Natural killer cell (primary cell): Measurements from ENCODE around the gene TBC1D7. TPM values are rescaled to one million over a fixed set of nuclear protein-coding genes. Genes with fewer than 3 reads are reported as not detected.

Experiments
- ATAC-seq, 3 donors: fragments of 150-1000 bp in 2 of 3; fragments of 200-7000 bp in 1 of 3; cut with Tn5 transposase; 1 replicate in 1 of 3; 2 replicates in 2 of 3; pipeline ENCODE4 v1.10.0; 2021; ENCODE audit warnings: mild to moderate bottlenecking in 2 of 3, moderate library complexity in 2 of 3
- DNase-seq, 2 donors: peaks; one replicate each; pipeline versions ENCODE4 v3.0.0 to v3.0.0-alpha.2; 2013 to 2021; ENCODE audit warnings: mixed read lengths in 1 of 2
- H3K27ac ChIP-seq: one replicate; pipeline ENCODE4 v1.5.1; 2013; ENCODE audit warnings: mild to moderate bottlenecking, low read length
- H3K27me3 ChIP-seq: one replicate; pipeline ENCODE4 v1.6.1; 2013; ENCODE audit warnings: low read length; ENCODE audit not compliant: control insufficient read depth, insufficient read depth
- H3K36me3 ChIP-seq: one replicate; pipeline ENCODE4 v1.6.1; 2013; ENCODE audit warnings: low read length; ENCODE audit not compliant: control insufficient read depth, insufficient read depth
- H3K4me1 ChIP-seq: one replicate; pipeline ENCODE4 v1.6.1; 2013; ENCODE audit warnings: low read length; ENCODE audit not compliant: control insufficient read depth, insufficient read depth
- H3K4me3 ChIP-seq: one replicate; pipeline ENCODE4 v1.5.1; 2013; ENCODE audit warnings: low read length
- H3K9me3 ChIP-seq: one replicate; pipeline ENCODE4 v1.6.1; 2013; ENCODE audit warnings: low read length; ENCODE audit not compliant: control insufficient read depth, insufficient read depth
- H3K27ac Mint-ChIP-seq, 2 donors: one replicate each; pipeline ENCODE4 v1.8.0; 2022; ENCODE audit warnings: mild to moderate bottlenecking in 2 of 2, mixed read lengths in 2 of 2, moderate library complexity in 1 of 2
- H3K27me3 Mint-ChIP-seq, 2 donors: one replicate each; pipeline ENCODE4 v1.8.0; 2022; ENCODE audit warnings: low read depth in 2 of 2, mixed read lengths in 2 of 2
- H3K36me3 Mint-ChIP-seq: one replicate; pipeline ENCODE4 v1.8.0; 2022; ENCODE audit warnings: mixed read lengths
- H3K4me1 Mint-ChIP-seq, 2 donors: one replicate each; pipeline ENCODE4 v1.8.0; 2022; ENCODE audit warnings: mixed read lengths in 2 of 2
- H3K4me3 Mint-ChIP-seq: one replicate; pipeline ENCODE4 v1.8.0; 2022; ENCODE audit warnings: mild to moderate bottlenecking, moderate library complexity, mixed read lengths
- H3K9me3 Mint-ChIP-seq, 2 donors: one replicate each; pipeline ENCODE4 v1.8.0; 2022; ENCODE audit warnings: mixed read lengths in 2 of 2
- WGBS: methylation state at CpG from one replicate; pipeline ENCODE4 v1.1.7; 2013; ENCODE audit warnings: missing lambda C conversion rate; ENCODE audit not compliant: insufficient coverage; 5-methylcytosine and 5-hydroxymethylcytosine counted together
- intact Hi-C: fragments of 100-400 bp; cut with micrococcal nuclease; formaldehyde crosslinking; loops from one replicate; pipeline ENCODE4 v1.14.2; 2022
- total RNA-seq, 4 donors: library from RNA; stranded (reverse); fragments of 120-200 nt in 1 of 4; gene quantifications; one replicate each; pipeline versions ENCODE4 v1.2.3 to v1.2.4, GENCODE V29; 2013 to 2022
- TF ChIP-seq, protein P1 (sequence below): fragments of 200-600 bp; IDR thresholded peaks from one replicate; pipeline ENCODE4 v1.8.0; 2022; ENCODE audit warnings: antibody characterized with exemption

The TBC1D7 gene
- total RNA-seq, 3 donors from 2014 or later (not counting 1 experiment from before 2014, with no cell fraction given) = 20.1 to 29.7 (median 24.3) TPM

- H3K9me3 Mint-ChIP-seq = no peaks in the 10 kb centered on the region
- intact Hi-C loops = no loop called here
- no peak overlapping the region for H3K4me3 Mint-ChIP-seq
- Histone ChIP-seq H3K36me3 (no peaks in the 10 kb centered on the region), H3K4me1 (peaks cover 26% of the 10 kb centered on the region), H3K27me3 (no peaks in the 10 kb centered on the region), H3K4me3 (no peak overlapping the region), H3K27ac (no peak overlapping the region), H3K9me3 (no peaks in the 10 kb centered on the region)
- H3K27me3 Mint-ChIP-seq = no peaks in the 10 kb centered on the region
- H3K4me1 Mint-ChIP-seq = peaks cover 38 to 39% of the 10 kb centered on the region in 2 donors
- DNase-seq = no peak
- no peaks in the 10 kb centered on the region for H3K36me3 Mint-ChIP-seq
- no peak overlapping the region for H3K27ac Mint-ChIP-seq
- 100% methylated on average over 3 of the region's 9 CpGs for WGBS
- ATAC-seq = no peak
- TF ChIP-seq, protein P1, sequence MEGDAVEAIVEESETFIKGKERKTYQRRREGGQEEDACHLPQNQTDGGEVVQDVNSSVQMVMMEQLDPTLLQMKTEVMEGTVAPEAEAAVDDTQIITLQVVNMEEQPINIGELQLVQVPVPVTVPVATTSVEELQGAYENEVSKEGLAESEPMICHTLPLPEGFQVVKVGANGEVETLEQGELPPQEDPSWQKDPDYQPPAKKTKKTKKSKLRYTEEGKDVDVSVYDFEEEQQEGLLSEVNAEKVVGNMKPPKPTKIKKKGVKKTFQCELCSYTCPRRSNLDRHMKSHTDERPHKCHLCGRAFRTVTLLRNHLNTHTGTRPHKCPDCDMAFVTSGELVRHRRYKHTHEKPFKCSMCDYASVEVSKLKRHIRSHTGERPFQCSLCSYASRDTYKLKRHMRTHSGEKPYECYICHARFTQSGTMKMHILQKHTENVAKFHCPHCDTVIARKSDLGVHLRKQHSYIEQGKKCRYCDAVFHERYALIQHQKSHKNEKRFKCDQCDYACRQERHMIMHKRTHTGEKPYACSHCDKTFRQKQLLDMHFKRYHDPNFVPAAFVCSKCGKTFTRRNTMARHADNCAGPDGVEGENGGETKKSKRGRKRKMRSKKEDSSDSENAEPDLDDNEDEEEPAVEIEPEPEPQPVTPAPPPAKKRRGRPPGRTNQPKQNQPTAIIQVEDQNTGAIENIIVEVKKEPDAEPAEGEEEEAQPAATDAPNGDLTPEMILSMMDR = no peak
Observed at GRCh38 chr6:13352165-13352564, 23.8 kb upstream of the TBC1D7 start.

- Histone ChIP-seq H3K27ac (no peak overlapping the region), H3K9me3 (no peaks in the 10 kb centered on the region), H3K4me1 (peaks cover 21% of the 10 kb centered on the region), H3K4me3 (no peak overlapping the region), H3K27me3 (no peaks in the 10 kb centered on the region), H3K36me3 (no peaks in the 10 kb centered on the region)
- Mint-ChIP-seq H3K9me3 (no peaks in the 10 kb centered on the region), H3K27me3 (no peaks in the 10 kb centered on the region), H3K4me3 (no peak overlapping the region), H3K4me1 (peaks cover 29 to 30% of the 10 kb centered on the region in 2 donors), H3K27ac (no peak overlapping the region), H3K36me3 (no peaks in the 10 kb centered on the region)
- intact Hi-C loops = no loop called here
- no peak for ATAC-seq
- 96% methylated on average over 12 of the region's 12 CpGs for WGBS
- TF ChIP-seq, protein P1 = no peak
- no peak for DNase-seq
Observed at GRCh38 chr6:13351271-13351670, 22.9 kb upstream of the TBC1D7 start.

DNA sequence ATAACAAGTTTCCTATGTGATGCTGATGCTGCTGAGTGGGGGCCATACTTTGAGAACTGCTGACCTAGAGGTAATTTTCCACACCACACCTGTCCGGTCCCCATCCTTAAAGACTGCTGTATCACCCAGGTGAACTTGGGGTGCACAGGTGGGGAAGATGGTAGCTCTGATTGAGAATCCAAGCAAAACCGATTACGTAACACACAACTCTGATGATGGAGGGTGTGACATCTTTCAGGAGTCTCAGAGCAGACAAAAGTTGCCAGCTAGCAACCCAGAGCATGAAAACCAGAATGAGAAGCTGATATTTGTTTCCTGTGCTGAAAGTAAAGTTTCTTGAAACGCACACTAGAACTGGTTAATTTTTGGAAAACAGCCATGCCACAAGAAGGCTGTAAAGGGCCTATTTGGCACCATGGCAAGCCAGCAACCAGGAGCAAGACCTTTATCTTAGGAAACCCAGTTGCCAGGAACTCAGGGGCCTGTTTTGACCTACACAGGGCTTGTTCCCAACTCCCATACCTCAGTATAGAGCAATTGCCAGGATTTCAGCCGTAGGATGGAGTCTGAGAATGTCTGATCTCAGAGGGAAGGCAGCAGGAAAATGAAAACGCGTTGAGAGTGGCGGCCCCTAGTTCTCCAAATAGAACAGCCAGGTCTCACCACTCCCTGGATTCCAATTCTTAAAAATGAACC, 21.6 kb upstream of the TBC1D7 start:
- TF ChIP-seq, protein P1 = no peak
- DNase-seq = no peak
- no peak overlapping the region for H3K27ac Mint-ChIP-seq
- H3K27me3 ChIP-seq = no peaks in the 10 kb centered on the region
- H3K9me3 ChIP-seq = no peaks in the 10 kb centered on the region
- H3K27me3 Mint-ChIP-seq = no peaks in the 10 kb centered on the region
- H3K36me3 Mint-ChIP-seq = no peaks in the 10 kb centered on the region
- H3K4me1 Mint-ChIP-seq = peaks cover 16 to 17% of the 10 kb centered on the region in 2 donors
- 84% methylated on average over 6 of the region's 8 CpGs for WGBS
- H3K27ac ChIP-seq = no peak overlapping the region
- no peak overlapping the region for H3K4me3 Mint-ChIP-seq
- H3K4me3 ChIP-seq = no peak overlapping the region
- H3K4me1 ChIP-seq = peaks cover 13% of the 10 kb centered on the region
- intact Hi-C loops = no loop called here
- H3K36me3 ChIP-seq = no peaks in the 10 kb centered on the region
- no peak for ATAC-seq
- no peaks in the 10 kb centered on the region for H3K9me3 Mint-ChIP-seq
